T-helper 1 cell treated with Interleukin-12 subunit alpha and Interleukin-12 subunit beta and Interleukin-4 antibody, amounts not matched to agents 30 μg/mL and 1 μg/mL, for 36 hours (primary cell): Measurements from ENCODE around the gene AMIGO2.

ENCODE experiments used
- H3K27ac Mint-ChIP-seq: one replicate; pipeline ENCODE4 v1.8.0; 2021; ENCODE audit warnings: mild to moderate bottlenecking, mixed read lengths
- H3K27me3 Mint-ChIP-seq: one replicate; pipeline ENCODE4 v1.8.0; 2021; ENCODE audit warnings: low read depth, mixed read lengths
- H3K36me3 Mint-ChIP-seq: one replicate; pipeline ENCODE4 v1.8.0; 2021; ENCODE audit warnings: low read depth, mixed read lengths
- H3K4me1 Mint-ChIP-seq: one replicate; pipeline ENCODE4 v1.8.0; 2021; ENCODE audit warnings: low read depth, mixed read lengths
- H3K4me3 Mint-ChIP-seq: one replicate; pipeline ENCODE4 v1.8.0; 2021; ENCODE audit warnings: mild to moderate bottlenecking, moderate library complexity, mixed read lengths
- H3K9me3 Mint-ChIP-seq: one replicate; pipeline ENCODE4 v1.8.0; 2021; ENCODE audit warnings: mixed read lengths

AMIGO2 gene

GRCh38 chr12:47087088-47087688 lies 7.4 kb upstream of the AMIGO2 start:
- Mint-ChIP-seq H3K9me3 (peaks cover 12% of the 10 kb centered on the region), H3K4me3 (no peak overlapping the region), H3K27ac (no peak overlapping the region), H3K36me3 (peaks cover 7% of the 10 kb centered on the region), H3K4me1 (peaks cover 38% of the 10 kb centered on the region), H3K27me3 (no peaks in the 10 kb centered on the region)

GRCh38 chr12:47085815-47086252 lies 6.1 kb upstream of the AMIGO2 start:
- Mint-ChIP-seq H3K27me3 (no peaks in the 10 kb centered on the region), H3K36me3 (peaks cover 6% of the 10 kb centered on the region), H3K4me3 (peak overlapping the region; percentile 30), H3K4me1 (peaks cover 48% of the 10 kb centered on the region), H3K9me3 (peaks cover 8% of the 10 kb centered on the region), H3K27ac (peak overlapping the region; percentile 55)

GRCh38 chr12:47084172-47084571 lies 4.4 kb upstream of the AMIGO2 start:
- no peak overlapping the region for H3K4me3 Mint-ChIP-seq
- peaks cover 57% of the 10 kb centered on the region for H3K4me1 Mint-ChIP-seq

GRCh38 chr12:47082796-47083621 lies 3.2 kb upstream of the AMIGO2 start:
- peaks cover 67% of the 10 kb centered on the region for H3K4me1 Mint-ChIP-seq
- H3K4me3 Mint-ChIP-seq: no peak overlapping the region

More at GRCh38 chr12:47084172-47084571, 4.4 kb upstream of the AMIGO2 start:
- H3K27me3 Mint-ChIP-seq: no peaks in the 10 kb centered on the region
- no peak overlapping the region for H3K27ac Mint-ChIP-seq
- H3K36me3 Mint-ChIP-seq: peaks cover 4% of the 10 kb centered on the region
- H3K9me3 Mint-ChIP-seq: no peaks in the 10 kb centered on the region

GRCh38 chr12:47082283-47082682 lies 2.5 kb upstream of the AMIGO2 start:
- Mint-ChIP-seq H3K4me3 (no peak overlapping the region), H3K27ac (peak overlapping the region; percentile 27), H3K36me3 (peaks cover 4% of the 10 kb centered on the region), H3K9me3 (no peaks in the 10 kb centered on the region), H3K4me1 (peaks cover 69% of the 10 kb centered on the region), H3K27me3 (no peaks in the 10 kb centered on the region)

More at GRCh38 chr12:47082796-47083621, 3.2 kb upstream of the AMIGO2 start:
- Mint-ChIP-seq H3K27ac (no peak overlapping the region), H3K27me3 (no peaks in the 10 kb centered on the region), H3K9me3 (no peaks in the 10 kb centered on the region), H3K36me3 (peaks cover 4% of the 10 kb centered on the region)

- peaks cover 2% of the 10 kb centered on the region for H3K36me3 Mint-ChIP-seq
- H3K9me3 Mint-ChIP-seq: no peaks in the 10 kb centered on the region
- peak overlapping the region; percentile 81 for H3K27ac Mint-ChIP-seq
- H3K4me1 Mint-ChIP-seq: peaks cover 67% of the 10 kb centered on the region
- no peaks in the 10 kb centered on the region for H3K27me3 Mint-ChIP-seq
- H3K4me3 Mint-ChIP-seq: peak overlapping the region; percentile 92
These were observed 1.2 kb upstream of the AMIGO2 start for GRCh38 chr12:47080725-47081502.

GRCh38 chr12:47079981-47080724 lies 394 bp upstream of the AMIGO2 start:
- Mint-ChIP-seq H3K4me3 (peak overlapping the region; percentile 92), H3K9me3 (no peaks in the 10 kb centered on the region), H3K36me3 (peaks cover 2% of the 10 kb centered on the region), H3K4me1 (peaks cover 59% of the 10 kb centered on the region), H3K27me3 (peaks cover 1% of the 10 kb centered on the region), H3K27ac (peak overlapping the region; percentile 81)

GRCh38 chr12:47078733-47079467 lies 859 bp downstream of the AMIGO2 start:
- no peaks in the 10 kb centered on the region for H3K9me3 Mint-ChIP-seq
- H3K27ac Mint-ChIP-seq: peak overlapping the region; percentile 75
- H3K4me1 Mint-ChIP-seq: peaks cover 49% of the 10 kb centered on the region
- peaks cover 6% of the 10 kb centered on the region for H3K27me3 Mint-ChIP-seq
- peak overlapping the region; percentile 93 for H3K4me3 Mint-ChIP-seq
- peaks cover 2% of the 10 kb centered on the region for H3K36me3 Mint-ChIP-seq

GRCh38 chr12:47078086-47078395 lies 1.7 kb downstream of the AMIGO2 start:
- Mint-ChIP-seq H3K9me3 (no peaks in the 10 kb centered on the region), H3K4me1 (peaks cover 41% of the 10 kb centered on the region), H3K36me3 (peaks cover 2% of the 10 kb centered on the region), H3K4me3 (peak overlapping the region; percentile 13), H3K27me3 (peaks cover 6% of the 10 kb centered on the region), H3K27ac (no peak overlapping the region)

GRCh38 chr12:47077206-47078085 lies 2.3 kb downstream of the AMIGO2 start:
- Mint-ChIP-seq H3K27ac (no peak overlapping the region), H3K27me3 (peaks cover 6% of the 10 kb centered on the region), H3K9me3 (no peaks in the 10 kb centered on the region), H3K4me1 (peaks cover 36% of the 10 kb centered on the region), H3K36me3 (peaks cover 2% of the 10 kb centered on the region), H3K4me3 (peak overlapping the region; percentile 13)

- Mint-ChIP-seq H3K27me3 (peaks cover 6% of the 10 kb centered on the region), H3K27ac (no peak overlapping the region)
These were observed 4.3 kb downstream of the AMIGO2 start for GRCh38 chr12:47075192-47076084.

GRCh38 chr12:47074757-47075156 lies 5.0 kb downstream of the AMIGO2 start:
- Mint-ChIP-seq H3K36me3 (no peaks in the 10 kb centered on the region), H3K4me3 (no peak overlapping the region), H3K27ac (no peak overlapping the region), H3K4me1 (peaks cover 17% of the 10 kb centered on the region), H3K9me3 (no peaks in the 10 kb centered on the region), H3K27me3 (peaks cover 6% of the 10 kb centered on the region)

More at GRCh38 chr12:47075192-47076084, 4.3 kb downstream of the AMIGO2 start:
- Mint-ChIP-seq H3K36me3 (no peaks in the 10 kb centered on the region), H3K4me3 (no peak overlapping the region), H3K9me3 (no peaks in the 10 kb centered on the region), H3K4me1 (peaks cover 20% of the 10 kb centered on the region)
